Testis (tissue), 3 donors: ENCODE data around the gene HSD17B7. TPM values are rescaled to one million over a fixed set of nuclear protein-coding genes. Genes with fewer than 3 reads are reported as not detected.

Experiments
- DNase-seq: peaks from one replicate; pipeline ENCODE4 v3.0.0-alpha.2; 2019
- H3K27ac ChIP-seq, 2 donors: fragments of 200-600 bp; sonication (generic); one replicate each; pipeline ENCODE4 v1.5.1; 2019
- H3K27me3 ChIP-seq: fragments of 200-600 bp; sonication (generic); one replicate; pipeline ENCODE4 v1.5.1; 2019
- H3K36me3 ChIP-seq: fragments of 200-600 bp; sonication (generic); one replicate; pipeline ENCODE4 v1.5.1; 2017; ENCODE audit warnings: low read depth; ENCODE audit errors: missing control alignments
- H3K4me1 ChIP-seq: fragments of 200-600 bp; sonication (generic); one replicate; pipeline ENCODE4 v1.5.1; 2019
- H3K4me3 ChIP-seq, 2 donors: fragments of 200-600 bp; sonication (generic); one replicate each; pipeline ENCODE4 v1.5.1; 2017 to 2019
- H3K9me3 ChIP-seq: fragments of 200-600 bp; sonication (generic); one replicate; pipeline ENCODE4 v1.5.1; 2017
- POLR2A ChIP-seq: fragments of 450-650 bp; IDR thresholded peaks from one replicate; pipeline ENCODE4 v1.6.1; 2017; ENCODE audit warnings: antibody characterized with exemption, mild to moderate bottlenecking, moderate library complexity
- WGBS, 2 donors: methylation state at CpG; one replicate each; pipeline ENCODE4 v1.1.5; 2018; 5-methylcytosine and 5-hydroxymethylcytosine counted together
- intact Hi-C: fragments of 100-400 bp; cut with DNase I; formaldehyde crosslinking; loops from one replicate; pipeline ENCODE4 v1.15.1; 2023; ENCODE audit warnings: low total_unique reads
- polyA plus RNA-seq: library from polyadenylated mRNA; stranded (reverse); fragments of 350-450 nt; fragmentation: Illumina TruSeq; extraction: RNeasy Lipid Tissue Mini Kit (QIAGEN cat#74804); gene quantifications from one replicate; pipeline ENCODE4 v1.2.3, GENCODE V29; 2014; ENCODE audit warnings: low read depth, low replicate concordance; ENCODE audit not compliant: insufficient read depth
- total RNA-seq, 2 donors: library from RNA; depleted of rRNA; stranded (reverse); fragments of >200 nt; gene quantifications; one replicate each; pipeline ENCODE4 v1.2.3, GENCODE V29; 2016
- TF ChIP-seq, protein P1 (sequence below), 3 experiments: fragments of 450-650 bp in 2 of 3; fragments of 200-600 bp in 1 of 3; sonication (generic) in 1 of 3; IDR thresholded peaks; one replicate each; pipeline ENCODE4 v1.5.1; 2016 to 2019; ENCODE audit warnings: antibody characterized with exemption in 3 of 3, mild to moderate bottlenecking in 2 of 3, moderate library complexity in 1 of 3

Gene HSD17B7
- total and polyA plus RNA-seq, 3 donors from 2014 or later = 7.9 to 10.7 (median 9.8) TPM

DNA sequence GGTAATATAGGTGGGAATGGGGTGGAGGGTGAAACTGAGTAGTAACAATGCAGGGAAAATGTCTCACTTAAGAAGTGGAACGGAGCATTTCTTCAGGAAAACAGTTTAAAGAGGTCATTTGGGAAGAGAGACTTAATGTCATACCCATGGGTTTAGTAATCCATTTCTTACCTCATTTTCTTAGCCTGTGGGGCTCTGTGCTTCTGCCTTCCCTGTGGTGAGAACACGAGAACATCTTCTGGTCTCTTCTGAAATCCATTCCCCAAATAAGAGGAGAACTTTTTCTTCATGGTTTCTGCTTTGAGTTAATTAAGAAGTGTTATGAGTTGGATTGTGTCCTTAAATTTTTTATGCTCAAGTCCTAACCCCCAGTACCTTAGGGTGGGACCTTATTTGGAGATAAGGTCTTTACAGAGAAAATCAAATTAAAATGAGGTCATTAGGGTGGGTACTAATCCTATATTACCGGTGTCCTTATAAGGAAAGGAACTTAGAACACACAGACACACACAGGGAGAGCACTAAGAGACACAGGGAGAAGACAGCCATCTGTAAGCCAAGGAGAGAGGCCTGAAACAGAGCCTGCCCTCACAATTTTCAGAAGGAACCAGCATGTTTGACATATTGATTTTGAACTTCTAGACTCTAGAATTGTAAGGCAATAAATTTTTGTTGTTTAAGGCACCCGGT lies 65.1 kb downstream of the HSD17B7 start:
- 93 to 94% methylated on average over 4 of the region's 4 CpGs for WGBS, 2 donors
- Histone ChIP-seq H3K4me3 (no peak overlapping the region), H3K9me3 (no peaks in the 10 kb centered on the region), H3K27ac (no peak overlapping the region), H3K27me3 (no peaks in the 10 kb centered on the region), H3K36me3 (no peaks in the 10 kb centered on the region), H3K4me1 (no peaks in the 10 kb centered on the region)
- no peak for TF ChIP-seq POLR2A
- TF ChIP-seq, protein P1, sequence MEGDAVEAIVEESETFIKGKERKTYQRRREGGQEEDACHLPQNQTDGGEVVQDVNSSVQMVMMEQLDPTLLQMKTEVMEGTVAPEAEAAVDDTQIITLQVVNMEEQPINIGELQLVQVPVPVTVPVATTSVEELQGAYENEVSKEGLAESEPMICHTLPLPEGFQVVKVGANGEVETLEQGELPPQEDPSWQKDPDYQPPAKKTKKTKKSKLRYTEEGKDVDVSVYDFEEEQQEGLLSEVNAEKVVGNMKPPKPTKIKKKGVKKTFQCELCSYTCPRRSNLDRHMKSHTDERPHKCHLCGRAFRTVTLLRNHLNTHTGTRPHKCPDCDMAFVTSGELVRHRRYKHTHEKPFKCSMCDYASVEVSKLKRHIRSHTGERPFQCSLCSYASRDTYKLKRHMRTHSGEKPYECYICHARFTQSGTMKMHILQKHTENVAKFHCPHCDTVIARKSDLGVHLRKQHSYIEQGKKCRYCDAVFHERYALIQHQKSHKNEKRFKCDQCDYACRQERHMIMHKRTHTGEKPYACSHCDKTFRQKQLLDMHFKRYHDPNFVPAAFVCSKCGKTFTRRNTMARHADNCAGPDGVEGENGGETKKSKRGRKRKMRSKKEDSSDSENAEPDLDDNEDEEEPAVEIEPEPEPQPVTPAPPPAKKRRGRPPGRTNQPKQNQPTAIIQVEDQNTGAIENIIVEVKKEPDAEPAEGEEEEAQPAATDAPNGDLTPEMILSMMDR (IDR thresholded peaks at IDR 0.05) = no peak
- no peak for DNase-seq
- intact Hi-C loops = loop anchor here (10.0 kb wide), 1 partner anchor 459 kb away; no protein-coding TSS in a partner anchor

DNA sequence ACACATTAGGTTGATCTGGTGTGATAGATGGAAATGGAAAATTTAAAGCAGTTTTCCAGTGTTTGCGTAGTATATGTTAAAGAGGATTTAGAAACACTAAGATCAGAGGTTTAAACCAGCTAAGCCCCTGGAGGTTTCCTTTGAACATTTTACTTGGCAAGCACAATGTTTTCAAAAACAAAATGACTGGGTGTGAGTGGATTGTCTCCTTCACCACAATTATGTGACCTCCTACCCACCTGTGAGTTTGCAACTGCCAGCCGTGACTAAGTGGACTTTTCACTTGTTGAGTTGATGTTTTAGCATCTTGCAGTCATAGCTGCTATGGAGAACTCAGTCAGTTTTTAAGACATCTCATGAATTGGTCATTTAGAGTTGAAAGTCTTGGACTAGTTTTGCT lies 65.8 kb downstream of the HSD17B7 start:
- no peak for TF ChIP-seq POLR2A
- TF ChIP-seq, protein P1 (IDR thresholded peaks at IDR 0.05) = no peak
- 88 to 89% methylated on average over 2 of the region's 2 CpGs for WGBS, 2 donors
- H3K4me1 ChIP-seq = no peaks in the 10 kb centered on the region
- H3K27me3 ChIP-seq = no peaks in the 10 kb centered on the region
- intact Hi-C loops = loop anchor here (10.0 kb wide), 1 partner anchor 459 kb away; no protein-coding TSS in a partner anchor
- H3K36me3 ChIP-seq = no peaks in the 10 kb centered on the region
- H3K27ac ChIP-seq = no peak overlapping the region
- DNase-seq = no peak
- no peaks in the 10 kb centered on the region for H3K9me3 ChIP-seq
- H3K4me3 ChIP-seq = no peak overlapping the region

DNA sequence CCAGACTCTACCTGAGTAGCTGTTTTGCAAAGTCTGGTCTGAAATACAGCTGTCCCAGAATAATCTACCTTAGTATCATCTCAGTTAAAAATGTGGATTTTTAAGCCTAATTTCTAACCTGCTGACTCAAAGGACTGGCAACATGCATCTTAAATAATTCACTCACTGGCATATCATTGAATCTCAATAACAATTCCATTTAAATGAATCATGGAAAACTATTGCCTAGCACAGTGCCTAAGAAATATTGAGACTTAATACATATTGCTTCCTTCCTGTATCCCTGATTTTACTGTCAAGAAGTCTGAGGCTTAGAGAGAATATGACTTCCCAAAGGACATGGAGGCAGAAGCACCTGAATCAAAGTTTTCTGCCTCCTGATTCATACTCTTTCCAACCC lies 67.3 kb downstream of the HSD17B7 start:
- H3K27me3 ChIP-seq = no peaks in the 10 kb centered on the region
- no peaks in the 10 kb centered on the region for H3K36me3 ChIP-seq
- no peaks in the 10 kb centered on the region for H3K9me3 ChIP-seq
- H3K4me3 ChIP-seq = no peak overlapping the region
- no peaks in the 10 kb centered on the region for H3K4me1 ChIP-seq
- intact Hi-C loops = loop anchor here (10.0 kb wide), 1 partner anchor 457 kb away; no protein-coding TSS in a partner anchor
- TF ChIP-seq, protein P1 (IDR thresholded peaks at IDR 0.05) = no peak
- TF ChIP-seq POLR2A = no peak
- no peak for DNase-seq
- H3K27ac ChIP-seq = no peak overlapping the region

DNA sequence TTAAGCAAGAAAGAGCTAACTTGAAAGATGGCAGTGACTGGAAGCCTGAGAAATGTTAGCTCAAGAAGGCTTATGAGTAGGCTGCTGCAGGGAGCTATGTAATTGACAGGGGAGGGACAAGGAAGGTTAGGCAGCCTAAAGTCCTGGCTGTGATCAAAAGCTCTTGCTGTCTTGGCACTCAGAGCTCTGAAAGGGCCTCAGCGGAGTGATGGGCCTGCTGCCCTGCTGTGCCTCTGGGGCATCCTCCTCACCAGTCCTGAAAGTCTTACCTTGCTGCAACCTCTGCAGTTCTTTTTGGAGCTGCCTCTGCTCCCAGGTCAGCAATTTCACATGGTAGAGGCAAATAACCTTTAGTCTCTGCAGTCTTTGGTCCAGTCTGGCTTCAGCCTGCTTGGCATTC lies 68.7 kb downstream of the HSD17B7 start:
- H3K27me3 ChIP-seq = no peaks in the 10 kb centered on the region
- H3K4me3 ChIP-seq = no peak overlapping the region
- intact Hi-C loops = loop anchor here (10.0 kb wide), 1 partner anchor 456 kb away; no protein-coding TSS in a partner anchor
- H3K4me1 ChIP-seq = no peaks in the 10 kb centered on the region
- H3K9me3 ChIP-seq = no peaks in the 10 kb centered on the region
- DNase-seq = no peak
- no peaks in the 10 kb centered on the region for H3K36me3 ChIP-seq
- H3K27ac ChIP-seq = no peak overlapping the region
- TF ChIP-seq POLR2A = no peak
- TF ChIP-seq, protein P1 (IDR thresholded peaks at IDR 0.05) = no peak
- 100% methylated on average over 1 of the region's 1 CpG for WGBS, 2 donors

DNA sequence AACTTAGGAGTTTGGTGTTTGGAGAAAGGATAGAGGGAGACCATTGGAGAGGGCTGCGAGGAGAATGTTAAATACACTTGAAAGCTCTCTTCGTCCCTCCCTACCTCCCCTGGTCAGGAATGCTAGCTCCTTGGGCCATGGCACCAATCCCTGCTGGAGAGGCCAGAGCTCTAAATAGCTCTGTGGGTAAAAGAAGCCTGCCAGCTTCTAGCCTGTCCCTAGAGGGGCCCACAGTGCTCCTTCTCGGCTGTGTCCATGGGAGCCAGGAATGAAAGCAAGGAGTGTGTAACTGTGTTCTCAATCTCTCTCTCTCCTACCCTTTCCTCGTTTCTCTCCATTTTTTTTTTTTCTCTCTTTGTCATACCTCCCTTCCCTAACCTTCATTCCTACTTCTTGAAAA lies 70.6 kb downstream of the HSD17B7 start, which contains the start of gene CCDC190:
Gene CCDC190, minus strand, starts transcription at position 75 of the 400 bp plus-strand sequence. CDS start 1,529 bp downstream, outside the sequence.
- no peak within 1 kb of the TSS for H3K27ac ChIP-seq
- H3K9me3 ChIP-seq = no peaks in the 10 kb centered on the region
- intact Hi-C loops = no loop called here
- no peaks in the 10 kb centered on the region for H3K27me3 ChIP-seq
- no peak within 1 kb of the TSS for H3K4me3 ChIP-seq
- no peak for TF ChIP-seq POLR2A
- TF ChIP-seq, protein P1 (IDR thresholded peaks at IDR 0.05) = no peak
- H3K36me3 ChIP-seq = no peaks in the 10 kb centered on the region
- 52 to 71% methylated on average over 4 of the region's 4 CpGs for WGBS, 2 donors
- H3K4me1 ChIP-seq = no peaks in the 10 kb centered on the region
- DNase-seq = no peak
